OCI-LY3 (cell line): ENCODE results near the gene PARP12.
"Not testable (repeated sequence)": the region's sequence is repeated elsewhere in the genome, so short reads cannot be mapped to it uniquely, and the experiment has no call there.

Source experiments
- CTCF ChIP-seq: fragments of 200-600, 300-600 bp; sonication (generic); IDR thresholded peaks from 2 replicates; pipeline ENCODE4 v1.5.1; 2014; ENCODE audit warnings: antibody characterized with exemption, low read length, low read depth
- EZH2phosphoT487 ChIP-seq: fragments of 200-600 bp; shearing (Covaris generic); IDR thresholded peaks from 2 replicates; pipeline ENCODE4 v1.6.1; 2018; ENCODE audit warnings: antibody characterized with exemption, mixed run types, low read depth

GRCh38 chr7:140108777-140109176 lies 46.0 kb upstream of the PARP12 start:
- not testable (repeated sequence) for TF ChIP-seq CTCF, EZH2phosphoT487
